HepG2 (cell line): ENCODE measurements around the gene ZNF254. TPM values are rescaled to one million over a fixed set of nuclear protein-coding genes. Genes with fewer than 3 reads are reported as not detected.

Experiments used
- CREB1 ChIP-seq, 2 experiments: fragments of 450-650 bp in 1 of 2; IDR thresholded peaks; 2 replicates each; pipeline ENCODE4 v1.6.1; 2016 to 2017; ENCODE audit warnings: control low read depth in 1 of 2, mild to moderate bottlenecking in 1 of 2, missing compliant biosample characterization in 1 of 2, missing genetic modification characterization in 1 of 2
- FOXA1 ChIP-seq, 2 experiments: fragments of 450-650 bp in 1 of 2; sonication (generic) in 1 of 2; formaldehyde crosslinking in 1 of 2; IDR thresholded peaks; 2 replicates each; pipeline versions ENCODE4 v1.4.0 to v1.6.1; 2016 to 2020; ENCODE audit warnings: missing genetic modification reagents in 1 of 2
- FOXA3 ChIP-seq: IDR thresholded peaks from 2 replicates; pipeline ENCODE4 v1.6.1; 2016; ENCODE audit warnings: missing genetic modification reagents, missing compliant biosample characterization
- GATAD2A ChIP-seq: IDR thresholded peaks from 2 replicates; pipeline ENCODE4 v1.6.1; 2016
- HDAC2 ChIP-seq: sonication (generic); formaldehyde crosslinking; IDR thresholded peaks from 2 replicates; pipeline ENCODE4 v1.4.0; 2020; ENCODE audit warnings: missing genetic modification reagents
- HHEX ChIP-seq: IDR thresholded peaks from 2 replicates; pipeline ENCODE4 v1.6.1; 2016; ENCODE audit warnings: control low read depth
- HMG20A ChIP-seq: IDR thresholded peaks from 2 replicates; pipeline ENCODE4 v1.6.1; 2016; ENCODE audit warnings: borderline replicate concordance
- HNF4A ChIP-seq: sonication (generic); formaldehyde crosslinking; IDR thresholded peaks from 2 replicates; pipeline ENCODE4 v1.4.0; 2020; ENCODE audit warnings: missing genetic modification reagents
- LCORL ChIP-seq, 2 experiments: fragments of 450-650 bp in 1 of 2; sonication (generic) in 1 of 2; formaldehyde crosslinking in 1 of 2; IDR thresholded peaks; 2 replicates each; pipeline versions ENCODE4 v1.5.0 to v1.6.1; 2017 to 2020; ENCODE audit warnings: antibody characterized with exemption in 1 of 2, missing genetic modification reagents in 1 of 2
- NCOR1 ChIP-seq: fragments of 200-600 bp; sonication (generic); IDR thresholded peaks from 2 replicates; pipeline ENCODE4 v1.7.0; 2017; ENCODE audit warnings: antibody characterized with exemption, low read length, borderline replicate concordance
- ONECUT2 ChIP-seq: sonication (generic); formaldehyde crosslinking; IDR thresholded peaks from 2 replicates; pipeline ENCODE4 v1.4.0; 2020; ENCODE audit warnings: missing genetic modification reagents
- RELA ChIP-seq: sonication (generic); formaldehyde crosslinking; IDR thresholded peaks from 2 replicates; pipeline ENCODE4 v1.4.0; 2020; ENCODE audit warnings: missing genetic modification reagents
- RXRB ChIP-seq: IDR thresholded peaks from 2 replicates; pipeline ENCODE4 v1.6.1; 2016; ENCODE audit warnings: borderline replicate concordance, missing genetic modification reagents, missing compliant biosample characterization
- SAFB2 ChIP-seq: sonication (generic); formaldehyde crosslinking; IDR thresholded peaks from 2 replicates; pipeline ENCODE4 v1.5.1; 2020; ENCODE audit warnings: missing genetic modification reagents, low read depth, mild to moderate bottlenecking, borderline replicate concordance
- SKI ChIP-seq: fragments of 450-650 bp; IDR thresholded peaks from one replicate; pipeline ENCODE4 v1.6.1; 2018; ENCODE audit warnings: mild to moderate bottlenecking; ENCODE audit not compliant: partially characterized antibody
- TCF7 ChIP-seq: sonication (generic); IDR thresholded peaks from 2 replicates; pipeline ENCODE4 v1.6.1; 2016; ENCODE audit warnings: antibody characterized with exemption, low read depth
- ZNF121 ChIP-seq: sonication (generic); formaldehyde crosslinking; IDR thresholded peaks from 2 replicates; pipeline ENCODE4 v1.5.0; 2020; ENCODE audit warnings: mild to moderate bottlenecking, missing genetic modification reagents
- ZNF792 ChIP-seq: IDR thresholded peaks from 2 replicates; pipeline ENCODE4 v1.6.1; 2016
- polyA plus RNA-seq, 8 experiments: library from polyadenylated mRNA; depleted of rRNA in 3 of 8; stranded (reverse) in 7 of 8; unstranded in 1 of 8; fragments of >200 nt; fragmentation: Illumina TruSeq in 4 of 8; extraction: Trizol in 4 of 8; gene quantifications; 2 replicates each; pipeline versions ENCODE4 v1.2.1 to v1.2.3, GENCODE V29; 2011 to 2016; ENCODE audit warnings: low read depth in 4 of 8, missing spikeins in 1 of 8, mixed read lengths in 1 of 8; ENCODE audit not compliant: insufficient read depth in 1 of 8
- total RNA-seq, 5 experiments: library from RNA; depleted of rRNA; stranded (reverse); fragments of >200 nt; fragmentation: Illumina TruSeq; extraction: Trizol; gene quantifications; 2 replicates each; pipeline ENCODE4 v1.2.3, GENCODE V29; 2016; ENCODE audit warnings: low read depth in 1 of 5
- TF ChIP-seq, protein P1 (sequence below): sonication (generic); formaldehyde crosslinking; conservative IDR thresholded peaks from 2 replicates; pipeline ENCODE4 v1.4.0; 2020; ENCODE audit warnings: mild to moderate bottlenecking, missing genetic modification reagents, moderate library complexity
- TF ChIP-seq, protein P2 (sequence below): IDR thresholded peaks from 2 replicates; pipeline ENCODE4 v1.6.1; 2012; ENCODE audit warnings: low read depth, low read length, improper control_type of control experiment

Gene ZNF254
- total and polyA plus RNA-seq, 2 of the 13 experiments (the other 11 are each of a cell fraction or from before 2014, with no cell fraction given) = 2.6 to 4.6 TPM

DNA sequence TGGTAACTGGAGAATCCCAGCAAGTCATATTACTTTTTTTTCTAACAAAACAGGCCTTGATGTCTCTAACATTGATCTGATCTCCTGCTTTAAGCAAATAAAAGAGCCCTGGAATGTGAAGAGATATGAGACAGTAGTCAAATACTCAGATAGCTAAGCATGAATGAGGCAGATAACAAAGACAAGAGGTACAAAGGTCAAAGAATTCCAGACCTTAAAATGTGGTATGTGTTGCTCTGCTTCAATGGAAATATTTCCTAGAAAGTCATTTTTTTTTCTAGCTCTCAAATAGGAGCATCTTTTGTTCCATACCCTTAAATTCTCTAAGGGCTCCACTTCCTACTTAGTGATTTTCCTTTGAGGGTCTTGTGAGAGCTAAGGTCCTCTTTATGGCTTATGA lies 54.6 kb downstream of the ZNF254 start (continued):
- TF ChIP-seq LCORL (IDR thresholded peaks at IDR 0.05) (no peak), LCORL (CRISPR knock-in tag; IDR thresholded peaks at IDR 0.05) (no peak), GATAD2A (CRISPR knock-in tag) (peak; percentile 79), FOXA1 (IDR thresholded peaks at IDR 0.05) (no peak), FOXA1 (CRISPR knock-in tag; IDR thresholded peaks at IDR 0.05) (0 out of 2 replicates have a peak, but pooled peaks have one; percentile 30), ZNF792 (peak; percentile 86; the same call in 1 of the 2 replicates), SAFB2 (no peak), TCF7 (peak; percentile 47; the same call in 1 of the 2 replicates), HHEX (peak; percentile 88), HDAC2 (CRISPR knock-in tag) (0 out of 2 replicates have a peak, but pooled peaks have one; percentile 22), RXRB (CRISPR knock-in tag) (peak; percentile 48; the same call in 1 of the 2 replicates), RELA (CRISPR knock-in tag) (no peak), NCOR1 (peak; percentile 64; the same call in 1 of the 2 replicates), HNF4A (CRISPR knock-in tag) (peak; percentile 77), FOXA3 (peak; percentile 48; the same call in 1 of the 2 replicates), ZNF121 (CRISPR knock-in tag) (no peak), ONECUT2 (CRISPR knock-in tag) (peak; percentile 27; the same call in 1 of the 2 replicates), CREB1 (IDR thresholded peaks at IDR 0.05) (no peak), CREB1 (CRISPR knock-in tag; IDR thresholded peaks at IDR 0.05) (peak; percentile 27; the same call in 1 of the 2 replicates), SKI (peak; percentile 90), HMG20A (CRISPR knock-in tag) (peak; percentile 67)
- TF ChIP-seq, protein P1, sequence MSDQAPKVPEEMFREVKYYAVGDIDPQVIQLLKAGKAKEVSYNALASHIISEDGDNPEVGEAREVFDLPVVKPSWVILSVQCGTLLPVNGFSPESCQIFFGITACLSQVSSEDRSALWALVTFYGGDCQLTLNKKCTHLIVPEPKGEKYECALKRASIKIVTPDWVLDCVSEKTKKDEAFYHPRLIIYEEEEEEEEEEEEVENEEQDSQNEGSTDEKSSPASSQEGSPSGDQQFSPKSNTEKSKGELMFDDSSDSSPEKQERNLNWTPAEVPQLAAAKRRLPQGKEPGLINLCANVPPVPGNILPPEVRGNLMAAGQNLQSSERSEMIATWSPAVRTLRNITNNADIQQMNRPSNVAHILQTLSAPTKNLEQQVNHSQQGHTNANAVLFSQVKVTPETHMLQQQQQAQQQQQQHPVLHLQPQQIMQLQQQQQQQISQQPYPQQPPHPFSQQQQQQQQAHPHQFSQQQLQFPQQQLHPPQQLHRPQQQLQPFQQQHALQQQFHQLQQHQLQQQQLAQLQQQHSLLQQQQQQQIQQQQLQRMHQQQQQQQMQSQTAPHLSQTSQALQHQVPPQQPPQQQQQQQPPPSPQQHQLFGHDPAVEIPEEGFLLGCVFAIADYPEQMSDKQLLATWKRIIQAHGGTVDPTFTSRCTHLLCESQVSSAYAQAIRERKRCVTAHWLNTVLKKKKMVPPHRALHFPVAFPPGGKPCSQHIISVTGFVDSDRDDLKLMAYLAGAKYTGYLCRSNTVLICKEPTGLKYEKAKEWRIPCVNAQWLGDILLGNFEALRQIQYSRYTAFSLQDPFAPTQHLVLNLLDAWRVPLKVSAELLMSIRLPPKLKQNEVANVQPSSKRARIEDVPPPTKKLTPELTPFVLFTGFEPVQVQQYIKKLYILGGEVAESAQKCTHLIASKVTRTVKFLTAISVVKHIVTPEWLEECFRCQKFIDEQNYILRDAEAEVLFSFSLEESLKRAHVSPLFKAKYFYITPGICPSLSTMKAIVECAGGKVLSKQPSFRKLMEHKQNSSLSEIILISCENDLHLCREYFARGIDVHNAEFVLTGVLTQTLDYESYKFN (CRISPR knock-in tag) = peak; percentile 32; the same call in 1 of the 2 replicates
- TF ChIP-seq, protein P2, sequence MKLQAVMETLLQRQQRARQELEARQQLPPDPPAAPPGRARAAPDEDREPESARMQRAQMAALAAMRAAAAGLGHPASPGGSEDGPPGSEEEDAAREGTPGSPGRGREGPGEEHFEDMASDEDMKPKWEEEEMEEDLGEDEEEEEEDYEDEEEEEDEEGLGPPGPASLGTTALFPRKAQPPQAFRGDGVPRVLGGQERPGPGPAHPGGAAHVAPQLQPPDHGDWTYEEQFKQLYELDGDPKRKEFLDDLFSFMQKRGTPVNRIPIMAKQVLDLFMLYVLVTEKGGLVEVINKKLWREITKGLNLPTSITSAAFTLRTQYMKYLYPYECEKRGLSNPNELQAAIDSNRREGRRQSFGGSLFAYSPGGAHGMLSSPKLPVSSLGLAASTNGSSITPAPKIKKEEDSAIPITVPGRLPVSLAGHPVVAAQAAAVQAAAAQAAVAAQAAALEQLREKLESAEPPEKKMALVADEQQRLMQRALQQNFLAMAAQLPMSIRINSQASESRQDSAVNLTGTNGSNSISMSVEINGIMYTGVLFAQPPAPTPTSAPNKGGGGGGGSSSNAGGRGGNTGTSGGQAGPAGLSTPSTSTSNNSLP = peak; percentile 88
